Mesenchymal stem cell (in vitro differentiated cells and primary cell): Measurements from ENCODE around the gene CELF2.
A peak's percentile ranks its signal among the peaks of the same experiment; 100 is the strongest.

Experiments used
- DNase-seq: peaks from one replicate; pipeline ENCODE4 v3.0.0-alpha.2; 2013
- H2AFZ ChIP-seq: one replicate; pipeline ENCODE4 v1.6.1; 2013; ENCODE audit warnings: low read depth, mild to moderate bottlenecking, control low read depth, inconsistent platforms, low read length, moderate library complexity
- H2AK5ac ChIP-seq: 2 replicates; pipeline ENCODE4 v1.6.1; 2013; ENCODE audit warnings: low read length, moderate library complexity, mild to moderate bottlenecking, inconsistent platforms; ENCODE audit not compliant: severe bottlenecking
- H2BK120ac ChIP-seq: one replicate; pipeline ENCODE4 v1.6.1; 2013; ENCODE audit warnings: low read depth, mild to moderate bottlenecking, inconsistent platforms, low read length, moderate library complexity
- H2BK12ac ChIP-seq, 2 experiments: one replicate each; pipeline ENCODE4 v1.6.1; 2013; ENCODE audit warnings: inconsistent platforms in 2 of 2, low read length in 2 of 2, mild to moderate bottlenecking in 2 of 2, moderate library complexity in 2 of 2, control low read depth in 1 of 2
- H2BK15ac ChIP-seq: one replicate; pipeline ENCODE4 v1.6.1; 2013; ENCODE audit warnings: mild to moderate bottlenecking, low read depth, inconsistent platforms; ENCODE audit not compliant: poor library complexity, severe bottlenecking
- H2BK5ac ChIP-seq: 2 replicates; pipeline ENCODE4 v1.6.1; 2013; ENCODE audit warnings: low read depth, mild to moderate bottlenecking, low read length, control low read depth, inconsistent platforms; ENCODE audit not compliant: poor library complexity, severe bottlenecking
- H3K14ac ChIP-seq, 2 experiments: one replicate each; pipeline ENCODE4 v1.6.1; 2013; ENCODE audit warnings: inconsistent platforms in 2 of 2, low read length in 2 of 2, control low read depth in 1 of 2, mild to moderate bottlenecking in 1 of 2, moderate library complexity in 1 of 2
- H3K18ac ChIP-seq, 2 experiments: one replicate each; pipeline ENCODE4 v1.6.1; 2013; ENCODE audit warnings: inconsistent platforms in 2 of 2, low read length in 2 of 2, control low read depth in 1 of 2, low read depth in 1 of 2, mild to moderate bottlenecking in 1 of 2
- H3K23ac ChIP-seq, 2 experiments: one replicate each; pipeline ENCODE4 v1.6.1; 2013; ENCODE audit warnings: inconsistent platforms in 2 of 2, low read length in 2 of 2, mild to moderate bottlenecking in 2 of 2, moderate library complexity in 2 of 2, control low read depth in 1 of 2
- H3K27ac ChIP-seq: 2 replicates; pipeline ENCODE4 v1.5.1; 2013; ENCODE audit warnings: mild to moderate bottlenecking, moderate library complexity, low read length, control low read depth, inconsistent platforms; ENCODE audit not compliant: poor library complexity, severe bottlenecking
- H3K27me3 ChIP-seq, 2 experiments: 2 replicates each; pipeline versions ENCODE4 v1.6.1 to v1.7.0; 2013; ENCODE audit warnings: low read length in 2 of 2, mild to moderate bottlenecking in 2 of 2, moderate library complexity in 2 of 2, control low read depth in 1 of 2, inconsistent platforms in 1 of 2; ENCODE audit not compliant: control insufficient read depth in 1 of 2, insufficient read depth in 1 of 2
- H3K36me3 ChIP-seq, 2 experiments: 2 replicates each; pipeline versions ENCODE4 v1.6.1 to v1.7.0; 2013; ENCODE audit warnings: low read length in 2 of 2, control low read depth in 1 of 2, inconsistent platforms in 1 of 2, low read depth in 1 of 2, mild to moderate bottlenecking in 1 of 2; ENCODE audit not compliant: insufficient read depth in 2 of 2, control insufficient read depth in 1 of 2
- H3K4ac ChIP-seq, 2 experiments: one replicate each; pipeline ENCODE4 v1.6.1; 2013; ENCODE audit warnings: inconsistent platforms in 2 of 2, low read length in 2 of 2, mild to moderate bottlenecking in 2 of 2, moderate library complexity in 2 of 2, control low read depth in 1 of 2, low read depth in 1 of 2
- H3K4me1 ChIP-seq: 2 replicates; pipeline ENCODE4 v1.6.1; 2013; ENCODE audit warnings: low read depth, low read length, control low read depth; ENCODE audit not compliant: control insufficient read depth, insufficient read depth
- H3K4me2 ChIP-seq: 2 replicates; pipeline ENCODE4 v1.6.1; 2013; ENCODE audit warnings: low read length, mild to moderate bottlenecking, inconsistent platforms; ENCODE audit not compliant: poor library complexity, severe bottlenecking
- H3K4me3 ChIP-seq, 2 experiments: 2 replicates each; pipeline versions ENCODE4 v1.5.1 to v1.7.0; 2013; ENCODE audit warnings: low read length in 2 of 2, mild to moderate bottlenecking in 2 of 2, control low read depth in 1 of 2, low read depth in 1 of 2; ENCODE audit not compliant: insufficient read depth in 1 of 2
- H3K79me1 ChIP-seq: replicated peaks from 2 replicates; pipeline ENCODE4 v1.6.1; 2013; ENCODE audit warnings: mild to moderate bottlenecking, control low read depth, low read length, inconsistent platforms; ENCODE audit not compliant: poor library complexity, severe bottlenecking
- H3K9ac ChIP-seq: 2 replicates; pipeline ENCODE4 v1.7.0; 2013; ENCODE audit warnings: mild to moderate bottlenecking, low read length, moderate library complexity
- H3K9me3 ChIP-seq: 2 replicates; pipeline ENCODE4 v1.7.0; 2013; ENCODE audit warnings: mild to moderate bottlenecking, low read length; ENCODE audit not compliant: control insufficient read depth
- H4K8ac ChIP-seq: one replicate; pipeline ENCODE4 v1.6.1; 2013; ENCODE audit warnings: inconsistent platforms, mild to moderate bottlenecking, low read length, moderate library complexity
- H4K91ac ChIP-seq: one replicate; pipeline ENCODE4 v1.6.1; 2013; ENCODE audit warnings: mild to moderate bottlenecking, low read length, inconsistent platforms
- WGBS: methylation state at CpG from one replicate; pipeline ENCODE4 v1.1.7; 2013; ENCODE audit warnings: mixed read lengths; 5-methylcytosine and 5-hydroxymethylcytosine counted together

Gene CELF2

GRCh38 chr10:11276449-11276990, 258.8 kb downstream of the CELF2 start:
- H2BK12ac ChIP-seq: no peak overlapping the region
- H2BK15ac ChIP-seq: no peak overlapping the region
- no peak overlapping the region for H3K14ac ChIP-seq
- H2AK5ac ChIP-seq: no peak overlapping the region
- H3K4me1 ChIP-seq: no peaks in the 10 kb centered on the region
- H4K8ac ChIP-seq: no peak overlapping the region
- no peak overlapping the region for H2AFZ ChIP-seq
- no peak overlapping the region for H2BK5ac ChIP-seq
- H3K23ac ChIP-seq: no peak overlapping the region
- DNase-seq: no peak
- no peak overlapping the region for H3K4ac ChIP-seq
- 95% methylated on average over 10 of the region's 10 CpGs for WGBS
- H3K9me3 ChIP-seq: no peaks in the 10 kb centered on the region
- H3K27ac ChIP-seq: no peak overlapping the region
- no peak overlapping the region for H3K9ac ChIP-seq
- peak overlapping the region in 1 of 2 experiments; percentile 12 for H3K4me3 ChIP-seq
- H3K4me2 ChIP-seq: no peak overlapping the region
- no peaks in the 10 kb centered on the region for H3K79me1 ChIP-seq
- H3K36me3 ChIP-seq: peaks cover 36 to 92% of the 10 kb centered on the region in 2 experiments
- no peaks in the 10 kb centered on the region for H3K27me3 ChIP-seq
- H4K91ac ChIP-seq: no peak overlapping the region
- H2BK120ac ChIP-seq: no peak overlapping the region
- no peak overlapping the region for H3K18ac ChIP-seq

DNA sequence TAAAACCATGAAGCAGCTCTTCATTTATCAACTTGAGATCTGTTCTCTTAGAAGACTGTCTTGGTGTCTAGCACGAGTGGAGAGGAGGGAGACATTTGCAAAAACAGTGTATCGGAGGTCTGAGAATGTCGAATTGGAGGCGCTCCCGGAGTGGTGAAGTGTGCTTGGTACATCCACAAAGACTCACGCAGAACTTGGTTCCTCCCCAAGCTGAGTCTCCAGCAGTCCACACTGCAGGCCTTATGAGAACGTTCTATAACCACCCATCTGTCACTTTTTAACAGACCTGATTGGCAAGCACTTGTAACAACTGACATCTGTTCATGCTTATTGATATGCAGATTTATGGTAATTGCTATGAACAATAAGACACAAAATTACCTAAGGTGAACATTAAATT, 261.6 kb downstream of the CELF2 start:
- no peak overlapping the region for H2AK5ac ChIP-seq
- no peak overlapping the region for H3K14ac ChIP-seq
- no peaks in the 10 kb centered on the region for H3K4me1 ChIP-seq
- no peak overlapping the region for H3K4me2 ChIP-seq
- H2BK5ac ChIP-seq: no peak overlapping the region
- H3K4ac ChIP-seq: no peak overlapping the region
- no peak overlapping the region for H3K9ac ChIP-seq
- H3K36me3 ChIP-seq: peaks cover 38 to 85% of the 10 kb centered on the region in 2 experiments
- H3K23ac ChIP-seq: no peak overlapping the region
- no peaks in the 10 kb centered on the region for H3K27me3 ChIP-seq
- H2BK12ac ChIP-seq: no peak overlapping the region
- WGBS: 89% methylated on average over 6 of the region's 7 CpGs
- no peak overlapping the region for H2AFZ ChIP-seq
- H2BK120ac ChIP-seq: no peak overlapping the region
- H3K9me3 ChIP-seq: no peaks in the 10 kb centered on the region
- H3K18ac ChIP-seq: no peak overlapping the region
- H3K4me3 ChIP-seq: no peak overlapping the region
- no peaks in the 10 kb centered on the region for H3K79me1 ChIP-seq
- H4K91ac ChIP-seq: no peak overlapping the region
- H2BK15ac ChIP-seq: no peak overlapping the region
- no peak overlapping the region for H3K27ac ChIP-seq
- no peak overlapping the region for H4K8ac ChIP-seq
- no peak for DNase-seq

DNA sequence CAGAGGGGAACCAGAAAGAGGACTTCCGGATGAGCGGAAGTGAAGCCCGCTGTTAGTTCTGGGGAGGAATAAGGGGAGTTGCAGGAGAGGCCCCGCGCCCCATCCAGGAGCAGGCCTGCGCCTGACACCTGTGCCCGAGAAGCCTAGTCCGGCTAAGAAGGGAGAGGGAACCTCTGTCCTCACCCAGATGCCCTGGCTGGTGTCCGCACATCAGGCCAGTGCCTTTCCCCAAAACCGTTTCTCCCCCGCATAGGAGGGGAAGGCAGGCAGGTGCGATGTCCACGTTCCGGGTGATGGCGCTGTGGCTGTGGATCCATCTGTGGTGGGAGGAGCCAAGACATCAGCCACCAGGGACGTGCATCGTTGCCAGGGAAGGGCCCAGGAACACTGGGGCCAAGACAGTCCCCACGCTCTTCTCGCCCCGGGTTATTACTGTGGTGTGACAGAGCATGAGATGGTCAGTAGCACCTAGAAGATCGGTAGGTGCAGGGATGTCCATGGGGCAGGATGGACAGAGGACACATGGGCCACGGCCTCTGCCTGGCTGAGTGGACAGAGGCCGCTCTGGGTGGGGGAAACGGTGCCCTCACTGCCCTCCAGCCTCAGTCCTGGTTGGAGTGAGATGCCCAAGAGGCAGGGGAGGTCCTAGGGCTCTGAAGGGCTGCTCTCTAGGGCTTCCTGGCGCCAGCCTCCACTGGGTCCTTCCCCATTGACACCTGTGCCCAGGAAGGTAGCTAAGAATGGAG, 262.7 kb downstream of the CELF2 start:
- H2BK120ac ChIP-seq: no peak overlapping the region

GRCh38 chr10:11282156-11282555, 264.5 kb downstream of the CELF2 start:
- Histone ChIP-seq H3K14ac (no peak overlapping the region), H2BK12ac (no peak overlapping the region), H3K4me1 (peaks cover 3% of the 10 kb centered on the region), H4K8ac (no peak overlapping the region), H2AFZ (no peak overlapping the region), H3K18ac (no peak overlapping the region), H3K27ac (no peak overlapping the region), H4K91ac (no peak overlapping the region), H3K36me3 (peaks cover 38 to 75% of the 10 kb centered on the region in 2 experiments), H2AK5ac (no peak overlapping the region), H3K4ac (no peak overlapping the region), H3K23ac (no peak overlapping the region), H3K4me3 (no peak overlapping the region), H3K9ac (no peak overlapping the region), H3K79me1 (no peaks in the 10 kb centered on the region), H3K27me3 (no peaks in the 10 kb centered on the region), H2BK15ac (no peak overlapping the region), H2BK5ac (no peak overlapping the region), H3K4me2 (no peak overlapping the region), H2BK120ac (no peak overlapping the region), H3K9me3 (no peaks in the 10 kb centered on the region)
- DNase-seq: no peak
- WGBS: 86% methylated on average over 9 of the region's 9 CpGs

More for the DNA sequence above, 262.7 kb downstream of the CELF2 start:
- Histone ChIP-seq H3K4ac (no peak overlapping the region), H3K4me3 (peak overlapping the region in 1 of 2 experiments; percentile 16), H3K18ac (no peak overlapping the region), H2BK15ac (no peak overlapping the region), H3K27ac (no peak overlapping the region), H3K27me3 (no peaks in the 10 kb centered on the region), H3K4me2 (no peak overlapping the region), H2BK5ac (no peak overlapping the region), H3K9me3 (no peaks in the 10 kb centered on the region), H2BK12ac (no peak overlapping the region), H3K79me1 (no peaks in the 10 kb centered on the region), H2AK5ac (no peak overlapping the region), H3K23ac (no peak overlapping the region), H3K36me3 (peaks cover 33 to 76% of the 10 kb centered on the region in 2 experiments), H4K8ac (no peak overlapping the region), H4K91ac (no peak overlapping the region), H3K4me1 (peaks cover 2% of the 10 kb centered on the region), H3K9ac (no peak overlapping the region), H2AFZ (no peak overlapping the region), H3K14ac (no peak overlapping the region)
- no peak for DNase-seq
- 93% methylated on average over 25 of the region's 25 CpGs for WGBS
